CD4-positive, CD25-positive, alpha-beta regulatory T cell (primary cell): ENCODE results near the gene SARNP. TPM values are rescaled to one million over a fixed set of nuclear protein-coding genes. Genes with fewer than 3 reads are reported as not detected.
A peak's percentile ranks its signal among the peaks of the same experiment; 100 is the strongest.
"Not testable (repeated sequence)": the region's sequence is repeated elsewhere in the genome, so short reads cannot be mapped to it uniquely, and the experiment has no call there.

Experiments
- ATAC-seq, 2 donors: fragments of 150-1000 bp; cut with Tn5 transposase; one replicate each; pipeline ENCODE4 v1.10.0; 2021; ENCODE audit warnings: low read depth in 2 of 2, moderate number of reproducible peaks in 2 of 2, moderate library complexity in 1 of 2
- DNase-seq, 3 donors: peaks; one replicate each; pipeline versions ENCODE4 v3.0.0 to v3.0.0-alpha.2; 2012 to 2022; ENCODE audit warnings: mixed read lengths in 1 of 3
- H3K27ac ChIP-seq: one replicate; pipeline ENCODE4 v1.7.0; 2013; ENCODE audit warnings: mild to moderate bottlenecking, low read length; ENCODE audit not compliant: insufficient read depth, poor library complexity, severe bottlenecking
- H3K27me3 ChIP-seq: one replicate; pipeline ENCODE4 v1.7.0; 2013; ENCODE audit warnings: low read length; ENCODE audit not compliant: control insufficient read depth, insufficient read depth
- H3K36me3 ChIP-seq: one replicate; pipeline ENCODE4 v1.7.0; 2013; ENCODE audit warnings: mild to moderate bottlenecking, low read length, moderate library complexity; ENCODE audit not compliant: control insufficient read depth, insufficient read depth
- H3K4me1 ChIP-seq: 2 replicates; pipeline ENCODE4 v1.7.0; 2013; ENCODE audit warnings: mild to moderate bottlenecking, low read length; ENCODE audit not compliant: insufficient read depth, control insufficient read depth, poor library complexity, severe bottlenecking
- H3K4me3 ChIP-seq: one replicate; pipeline ENCODE4 v1.7.0; 2013; ENCODE audit warnings: low read depth, mild to moderate bottlenecking, low read length, moderate library complexity
- H3K9me3 ChIP-seq, 2 experiments: 1 replicate in 1 of 2; 2 replicates in 1 of 2; pipeline ENCODE4 v1.7.0; 2013; ENCODE audit warnings: low read length in 2 of 2, mild to moderate bottlenecking in 1 of 2, moderate library complexity in 1 of 2; ENCODE audit not compliant: control insufficient read depth in 2 of 2
- H3K27ac Mint-ChIP-seq, 3 donors: one replicate each; pipeline ENCODE4 v1.8.0; 2020 to 2022; ENCODE audit warnings: mild to moderate bottlenecking in 3 of 3, mixed read lengths in 3 of 3, moderate library complexity in 2 of 3
- H3K27me3 Mint-ChIP-seq: one replicate; pipeline ENCODE4 v1.8.0; 2022; ENCODE audit warnings: mild to moderate bottlenecking, mixed read lengths
- H3K36me3 Mint-ChIP-seq: one replicate; pipeline ENCODE4 v1.8.0; 2020; ENCODE audit warnings: mixed read lengths
- H3K4me1 Mint-ChIP-seq, 4 donors: one replicate each; pipeline ENCODE4 v1.8.0; 2020 to 2022; ENCODE audit warnings: mixed read lengths in 4 of 4, mild to moderate bottlenecking in 1 of 4
- H3K4me3 Mint-ChIP-seq, 4 donors: one replicate each; pipeline ENCODE4 v1.8.0; 2020 to 2022; ENCODE audit warnings: mild to moderate bottlenecking in 4 of 4, mixed read lengths in 4 of 4, moderate library complexity in 3 of 4
- H3K9me3 Mint-ChIP-seq, 7 donors: one replicate each; pipeline ENCODE4 v1.8.0; 2020 to 2022; ENCODE audit warnings: mixed read lengths in 7 of 7, mild to moderate bottlenecking in 3 of 7, moderate library complexity in 2 of 7
- polyA plus RNA-seq, 4 donors: library from polyadenylated mRNA; unstranded; fragments of 300-500 nt; fragmentation: Illumina TruSeq; gene quantifications; one replicate each; pipeline ENCODE4 v1.2.3, GENCODE V29; 2021
- total RNA-seq: library from RNA; stranded (reverse); gene quantifications from one replicate; pipeline ENCODE4 v1.2.3, GENCODE V29; 2022

SARNP gene
- total and polyA plus RNA-seq, 5 donors from 2014 or later = 49.3 to 159 (median 123) TPM

DNA sequence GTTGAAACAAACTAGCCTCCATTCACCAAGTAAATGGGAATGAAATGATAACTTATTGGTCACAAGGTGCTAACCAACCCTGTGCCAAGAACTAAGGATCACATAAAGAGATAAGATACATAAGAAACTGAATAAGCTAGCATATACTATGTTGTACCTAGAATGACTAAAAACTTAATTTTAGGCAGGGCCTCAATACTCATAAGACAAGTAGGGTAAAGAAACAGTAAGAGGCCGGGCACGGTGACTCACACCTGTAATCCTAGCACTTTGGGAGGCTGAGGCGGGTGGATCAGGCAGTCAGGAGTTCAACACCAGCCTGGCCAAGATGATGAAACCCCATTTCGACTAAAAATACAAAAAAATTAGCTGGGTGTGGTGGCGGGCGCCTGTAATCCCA lies 56.9 kb downstream of the SARNP start:
- Mint-ChIP-seq H3K27me3 (no peaks in the 10 kb centered on the region), H3K36me3 (peaks cover 27% of the 10 kb centered on the region), H3K27ac (peak overlapping the region in 2 of 3 donors; percentile 55 to 68)

DNA sequence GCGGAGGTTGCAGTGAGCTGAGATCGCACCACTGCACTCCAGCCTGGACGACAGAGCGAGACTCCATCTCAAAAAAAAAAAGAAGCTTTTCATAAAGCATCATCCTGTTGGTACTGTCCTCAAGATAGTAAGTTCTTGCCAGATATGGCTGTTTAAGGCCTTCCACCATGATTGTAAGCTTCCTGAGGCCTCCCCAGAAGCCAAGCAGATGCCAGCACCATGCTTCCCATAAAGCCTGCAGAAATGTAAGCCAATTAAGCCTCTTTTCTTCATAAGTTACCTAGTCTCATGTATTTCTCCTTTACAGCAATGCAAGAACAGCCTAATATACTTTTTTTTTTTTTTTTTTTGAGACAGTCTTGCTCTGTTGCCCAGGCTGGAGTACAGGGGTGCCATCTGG lies 58.9 kb downstream of the SARNP start:
- H3K4me3 Mint-ChIP-seq, ATAC-seq, H3K9me3 Mint-ChIP-seq, H3K4me3 ChIP-seq, H3K27me3 ChIP-seq, H3K9me3 ChIP-seq, DNase-seq, H3K27ac ChIP-seq, H3K27me3 Mint-ChIP-seq, H3K4me1 ChIP-seq: not testable (repeated sequence)
- H3K27ac Mint-ChIP-seq = peak overlapping the region in 2 of 3 donors; percentile 0 to 4
- peaks cover 0 to 15% (median 7%) of the 10 kb centered on the region in 4 donors for H3K4me1 Mint-ChIP-seq
- H3K36me3 ChIP-seq = peaks cover 66% of the 10 kb centered on the region
- H3K36me3 Mint-ChIP-seq = peaks cover 27% of the 10 kb centered on the region

More for the DNA sequence above, 56.9 kb downstream of the SARNP start:
- no peak for DNase-seq
- Histone ChIP-seq H3K4me3 (no peak overlapping the region), H3K27ac (no peak overlapping the region), H3K9me3 (no peaks in the 10 kb centered on the region), H3K4me1 (no peaks in the 10 kb centered on the region), H3K27me3 (no peaks in the 10 kb centered on the region), H3K36me3 (peaks cover 46% of the 10 kb centered on the region)
- no peaks in the 10 kb centered on the region for H3K9me3 Mint-ChIP-seq
- H3K4me1 Mint-ChIP-seq = peaks cover 0 to 11% (median 4%) of the 10 kb centered on the region in 4 donors
- H3K4me3 Mint-ChIP-seq = no peak overlapping the region
- ATAC-seq = no peak

GRCh38 chr12:55757701-55758100 lies 59.8 kb downstream of the SARNP start:
- no peak overlapping the region for H3K4me3 Mint-ChIP-seq
- Histone ChIP-seq H3K4me1 (no peaks in the 10 kb centered on the region), H3K9me3 (no peaks in the 10 kb centered on the region), H3K27ac (no peak overlapping the region), H3K27me3 (no peaks in the 10 kb centered on the region), H3K4me3 (no peak overlapping the region), H3K36me3 (peaks cover 72% of the 10 kb centered on the region)
- H3K9me3 Mint-ChIP-seq = no peaks in the 10 kb centered on the region
- H3K27me3 Mint-ChIP-seq = no peaks in the 10 kb centered on the region
- no peak for DNase-seq
- ATAC-seq = no peak
- peaks cover 0 to 15% (median 7%) of the 10 kb centered on the region in 4 donors for H3K4me1 Mint-ChIP-seq
- peaks cover 28% of the 10 kb centered on the region for H3K36me3 Mint-ChIP-seq
- H3K27ac Mint-ChIP-seq = peak overlapping the region; percentile 0 to 79 (median 53)

- H3K27ac Mint-ChIP-seq = peak overlapping the region in 1 of 3 donors; percentile 59
- no peak overlapping the region for H3K4me3 Mint-ChIP-seq
- no peaks in the 10 kb centered on the region for H3K9me3 Mint-ChIP-seq
- peaks cover 88% of the 10 kb centered on the region for H3K36me3 ChIP-seq
- ATAC-seq (no peak), DNase-seq (no peak)
- no peaks in the 10 kb centered on the region for H3K27me3 ChIP-seq
- peaks cover 23% of the 10 kb centered on the region for H3K36me3 Mint-ChIP-seq
- no peaks in the 10 kb centered on the region for H3K4me1 ChIP-seq
- H3K4me1 Mint-ChIP-seq = peaks cover 0 to 11% (median 6%) of the 10 kb centered on the region in 4 donors
- no peak overlapping the region for H3K27ac ChIP-seq
- no peak overlapping the region for H3K4me3 ChIP-seq
- H3K9me3 ChIP-seq = no peaks in the 10 kb centered on the region
- no peaks in the 10 kb centered on the region for H3K27me3 Mint-ChIP-seq
Observed at GRCh38 chr12:55755246-55755645, 62.3 kb downstream of the SARNP start.

DNA sequence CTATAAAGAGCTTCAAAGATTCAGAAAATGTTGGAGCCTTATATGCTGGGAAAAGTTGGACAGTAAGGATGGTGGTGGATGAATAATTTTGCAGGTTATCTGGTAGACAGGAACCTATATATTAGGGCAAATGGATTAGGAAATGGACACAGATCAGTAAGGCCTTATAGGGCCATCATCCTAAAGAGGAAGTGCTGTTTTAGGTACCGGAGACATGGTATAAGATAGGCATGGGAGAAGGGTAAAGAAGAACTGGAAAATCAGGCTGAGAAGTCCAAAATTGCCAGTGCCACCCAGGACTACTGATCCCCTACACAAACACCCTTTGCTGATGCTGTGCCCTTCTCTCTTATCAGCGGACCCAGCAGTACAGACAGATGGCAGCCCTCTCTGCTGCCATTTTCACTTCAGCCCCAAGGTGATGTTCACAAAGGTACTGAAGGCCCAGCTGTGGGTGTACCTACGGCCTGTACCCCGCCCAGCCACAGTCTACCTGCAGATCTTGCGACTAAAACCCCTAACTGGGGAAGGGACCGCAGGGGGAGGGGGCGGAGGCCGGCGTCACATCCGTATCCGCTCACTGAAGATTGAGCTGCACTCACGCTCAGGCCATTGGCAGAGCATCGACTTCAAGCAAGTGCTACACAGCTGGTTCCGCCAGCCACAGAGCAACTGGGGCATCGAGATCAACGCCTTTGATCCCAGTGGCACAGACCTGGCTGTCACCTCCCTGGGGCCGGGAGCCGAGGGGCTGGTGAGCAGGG lies 69.1 kb downstream of the SARNP start:
- Mint-ChIP-seq H3K4me3 (no peak overlapping the region), H3K36me3 (peaks cover 10% of the 10 kb centered on the region), H3K27ac (peak overlapping the region; percentile 6 to 88 (median 67)), H3K4me1 (peaks cover 0 to 41% (median 22%) of the 10 kb centered on the region in 4 donors), H3K9me3 (no peaks in the 10 kb centered on the region), H3K27me3 (no peaks in the 10 kb centered on the region)
- Histone ChIP-seq H3K4me1 (peaks cover 19% of the 10 kb centered on the region), H3K36me3 (peaks cover 29% of the 10 kb centered on the region), H3K27me3 (no peaks in the 10 kb centered on the region), H3K4me3 (no peak overlapping the region), H3K9me3 (no peaks in the 10 kb centered on the region), H3K27ac (no peak overlapping the region)
- DNase-seq (no peak), ATAC-seq (no peak)

DNA sequence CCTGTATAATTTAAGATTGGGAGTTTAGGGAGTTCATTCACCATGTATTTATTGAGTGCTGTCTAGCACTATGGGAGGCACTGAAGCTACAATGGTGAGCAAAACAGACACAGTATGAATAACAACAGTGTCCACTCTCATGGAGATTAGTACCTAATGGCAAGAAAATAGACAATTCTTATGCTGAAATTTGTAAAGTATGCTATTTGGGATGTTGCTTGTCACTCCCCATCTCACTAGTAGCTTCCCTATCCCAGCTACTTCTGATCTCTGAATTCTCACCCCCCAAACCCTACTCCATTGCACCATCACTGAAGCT lies 70.7 kb downstream of the SARNP start:
- Histone ChIP-seq H3K4me1 (peaks cover 19% of the 10 kb centered on the region), H3K27ac (no peak overlapping the region), H3K36me3 (peaks cover 14% of the 10 kb centered on the region), H3K27me3 (no peaks in the 10 kb centered on the region), H3K9me3 (no peaks in the 10 kb centered on the region), H3K4me3 (no peak overlapping the region)
- DNase-seq (no peak), ATAC-seq (no peak)
- peaks cover 5% of the 10 kb centered on the region for H3K36me3 Mint-ChIP-seq
- H3K27ac Mint-ChIP-seq = peak overlapping the region in 2 of 3 donors; percentile 22 to 23
- H3K9me3 Mint-ChIP-seq = no peaks in the 10 kb centered on the region
- no peaks in the 10 kb centered on the region for H3K27me3 Mint-ChIP-seq
- peaks cover 0 to 48% (median 24%) of the 10 kb centered on the region in 4 donors for H3K4me1 Mint-ChIP-seq
- peak overlapping the region in 1 of 4 donors; percentile 74 for H3K4me3 Mint-ChIP-seq

DNA sequence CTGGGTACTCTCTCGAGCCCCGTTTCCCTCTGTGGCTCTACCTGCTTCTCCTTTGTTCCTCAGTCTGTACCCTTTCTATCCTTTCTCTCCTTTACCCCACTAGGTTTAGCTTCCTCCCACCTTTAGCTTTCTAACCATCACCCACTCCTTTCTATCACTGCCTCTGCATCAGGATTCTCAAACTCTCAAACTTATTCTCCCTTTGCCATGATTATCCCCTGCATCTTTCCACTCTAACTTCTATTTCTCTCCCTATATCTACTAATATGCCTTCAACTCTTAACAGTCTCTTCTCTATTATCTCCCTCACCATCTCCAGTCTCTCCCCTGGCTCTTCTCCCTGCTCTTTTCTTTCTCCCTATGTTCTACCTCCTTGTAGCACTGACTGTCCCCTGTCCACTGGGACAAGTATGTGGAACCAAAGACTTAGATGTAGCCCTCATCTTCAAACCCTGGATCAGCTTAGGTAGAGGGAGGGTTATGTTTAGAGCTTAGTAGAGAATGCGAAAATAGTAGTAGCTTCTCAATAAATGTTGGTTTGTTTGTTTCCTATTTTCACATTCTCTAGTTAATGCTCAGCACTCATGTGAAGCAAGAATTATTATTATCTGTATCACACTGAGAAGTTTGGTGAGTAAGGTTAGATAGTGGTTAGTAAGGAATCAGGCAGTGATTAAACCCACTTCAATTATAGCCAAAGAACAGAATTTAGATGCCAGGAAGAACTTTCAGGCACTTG lies 71.2 kb downstream of the SARNP start:
- no peaks in the 10 kb centered on the region for H3K9me3 ChIP-seq
- peaks cover 9% of the 10 kb centered on the region for H3K36me3 ChIP-seq
- Mint-ChIP-seq H3K4me1 (peaks cover 0 to 50% (median 25%) of the 10 kb centered on the region in 4 donors), H3K4me3 (peak overlapping the region; percentile 1 to 74 (median 62)), H3K36me3 (peaks cover 5% of the 10 kb centered on the region), H3K9me3 (no peaks in the 10 kb centered on the region), H3K27ac (peak overlapping the region in 2 of 3 donors; percentile 77 to 79), H3K27me3 (no peaks in the 10 kb centered on the region)
- H3K27me3 ChIP-seq = no peaks in the 10 kb centered on the region
- H3K4me3 ChIP-seq = no peak overlapping the region
- no peak for ATAC-seq
- H3K27ac ChIP-seq = no peak overlapping the region
- H3K4me1 ChIP-seq = peaks cover 19% of the 10 kb centered on the region
- DNase-seq = no peak
